ENCODE measurements around the gene RPS21.

Gene RPS21

GRCh38 chr20:62378215-62378614 is 8.7 kb upstream of the RPS21 start:
- no peak for DNase-seq (ENCODE audit: low read depth)

GRCh38 chr20:62381202-62381797 is 5.6 kb upstream of the RPS21 start:
- DNase-seq (ENCODE audit: low read depth): no peak

GRCh38 chr20:62381842-62382241 is 5.1 kb upstream of the RPS21 start:
- no peak for DNase-seq (ENCODE audit: low read depth)

GRCh38 chr20:62382306-62383198 is 4.4 kb upstream of the RPS21 start:
- DNase-seq (ENCODE audit: low read depth): peak; percentile 47

GRCh38 chr20:62387219-62387913 is 463 bp downstream of the RPS21 start:
- DNase-seq (ENCODE audit: low read depth): no peak

GRCh38 chr20:62387933-62388635 is 1.2 kb downstream of the RPS21 start:
- DNase-seq (ENCODE audit: low read depth): no peak

DNA sequence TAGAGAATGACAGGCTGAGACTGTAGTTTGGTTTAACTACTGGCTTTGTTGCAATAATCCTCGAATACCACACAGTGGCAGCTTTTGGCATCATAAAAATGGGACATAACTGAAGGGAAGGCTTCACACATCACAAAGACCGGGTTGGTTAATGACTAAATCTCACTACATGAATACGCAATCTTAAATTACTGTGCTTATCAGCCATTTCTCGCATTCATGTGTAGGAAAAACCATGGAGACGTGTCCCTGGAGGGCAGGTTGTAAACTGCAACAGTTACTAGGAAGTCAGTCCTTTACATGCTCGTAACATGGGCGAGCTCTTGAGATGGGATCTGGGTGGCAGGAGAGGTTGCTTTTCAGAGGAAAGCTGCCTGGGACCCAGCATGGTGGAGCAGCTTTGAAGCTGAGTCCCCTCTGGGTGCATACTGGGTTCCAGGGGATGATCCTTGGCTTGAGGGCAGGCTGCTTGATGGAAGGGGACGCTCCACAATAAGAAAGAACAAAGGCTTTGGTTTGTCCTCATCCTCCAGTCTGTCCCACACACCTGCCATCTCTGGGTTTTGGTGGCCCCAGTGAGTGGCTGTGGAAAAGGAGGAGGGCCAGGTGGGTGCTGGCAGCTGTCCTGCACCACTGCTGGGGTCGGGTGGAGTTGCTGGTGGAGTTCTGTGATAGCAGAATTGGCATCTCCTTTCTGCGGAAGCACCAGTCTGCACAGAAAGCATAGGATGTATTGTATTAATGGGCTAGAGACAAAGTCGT is 2.1 kb downstream of the RPS21 start:
- DNase-seq (ENCODE audit: low read depth): no peak

DNA sequence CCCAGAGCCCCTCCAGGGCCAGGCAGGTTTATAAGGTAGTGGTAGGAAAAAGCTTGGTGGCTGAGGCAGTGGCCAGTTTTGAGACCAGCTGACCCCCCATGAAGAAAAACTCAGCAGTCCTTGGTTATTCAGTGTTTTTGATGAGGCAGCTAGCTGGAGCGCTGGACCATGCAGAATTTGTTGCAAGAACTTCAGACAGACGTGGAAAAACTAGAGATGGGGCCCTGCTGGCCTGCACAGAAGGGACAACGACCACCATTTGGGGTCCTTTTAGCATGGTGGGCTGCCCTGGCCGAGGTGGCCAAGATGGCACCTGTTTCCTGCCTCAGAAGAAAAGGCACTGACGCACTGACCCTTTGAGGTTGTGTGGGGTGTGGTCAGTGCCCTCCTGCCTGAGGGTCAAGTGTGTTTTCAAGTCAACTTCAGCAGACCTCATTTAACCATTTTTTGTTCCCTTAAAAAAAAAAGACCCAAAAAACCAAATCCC is 2.7 kb downstream of the RPS21 start:
- DNase-seq (ENCODE audit: low read depth): no peak

DNA sequence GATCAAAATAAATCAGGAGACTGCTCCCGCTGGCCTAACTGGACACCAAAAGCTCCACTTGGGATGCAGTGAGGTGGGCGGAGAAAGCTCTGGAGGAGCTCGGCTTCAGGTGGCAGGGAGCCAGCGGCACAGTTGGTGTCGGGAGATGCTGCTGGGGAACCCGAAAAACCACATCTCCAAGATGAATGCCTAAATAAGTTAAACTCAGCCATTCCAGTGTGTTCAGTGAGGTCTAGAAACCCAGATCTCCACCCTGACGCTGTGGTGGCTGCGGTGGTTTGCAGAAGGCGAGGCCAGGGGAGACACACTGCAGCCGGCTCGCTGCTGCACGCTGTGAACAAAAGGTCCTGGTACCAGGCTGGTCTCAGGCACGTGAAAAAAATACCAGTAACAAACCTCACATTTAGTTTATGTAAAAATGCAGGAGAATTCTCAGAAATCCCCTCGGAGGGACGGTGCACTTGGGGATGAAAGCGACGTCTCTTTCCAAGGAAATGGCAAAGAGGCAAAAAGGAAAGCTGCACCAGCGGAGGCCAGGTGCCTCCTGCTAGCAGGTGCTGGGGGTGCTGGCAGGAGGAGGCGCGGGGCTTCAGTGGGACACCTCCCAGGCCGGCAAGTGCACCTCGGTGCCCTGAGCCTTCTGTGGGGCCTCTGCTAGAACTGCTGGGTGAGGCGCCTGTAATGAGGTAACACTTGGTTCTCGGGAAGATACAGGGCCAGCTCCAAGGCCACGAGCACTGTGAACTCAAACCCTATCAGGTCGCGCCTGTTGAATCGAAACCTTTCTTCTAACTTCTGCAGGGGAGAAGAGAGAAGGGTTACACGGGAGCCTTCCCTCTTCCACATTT is 3.6 kb downstream of the RPS21 start:
- no peak for DNase-seq (ENCODE audit: low read depth)

DNA sequence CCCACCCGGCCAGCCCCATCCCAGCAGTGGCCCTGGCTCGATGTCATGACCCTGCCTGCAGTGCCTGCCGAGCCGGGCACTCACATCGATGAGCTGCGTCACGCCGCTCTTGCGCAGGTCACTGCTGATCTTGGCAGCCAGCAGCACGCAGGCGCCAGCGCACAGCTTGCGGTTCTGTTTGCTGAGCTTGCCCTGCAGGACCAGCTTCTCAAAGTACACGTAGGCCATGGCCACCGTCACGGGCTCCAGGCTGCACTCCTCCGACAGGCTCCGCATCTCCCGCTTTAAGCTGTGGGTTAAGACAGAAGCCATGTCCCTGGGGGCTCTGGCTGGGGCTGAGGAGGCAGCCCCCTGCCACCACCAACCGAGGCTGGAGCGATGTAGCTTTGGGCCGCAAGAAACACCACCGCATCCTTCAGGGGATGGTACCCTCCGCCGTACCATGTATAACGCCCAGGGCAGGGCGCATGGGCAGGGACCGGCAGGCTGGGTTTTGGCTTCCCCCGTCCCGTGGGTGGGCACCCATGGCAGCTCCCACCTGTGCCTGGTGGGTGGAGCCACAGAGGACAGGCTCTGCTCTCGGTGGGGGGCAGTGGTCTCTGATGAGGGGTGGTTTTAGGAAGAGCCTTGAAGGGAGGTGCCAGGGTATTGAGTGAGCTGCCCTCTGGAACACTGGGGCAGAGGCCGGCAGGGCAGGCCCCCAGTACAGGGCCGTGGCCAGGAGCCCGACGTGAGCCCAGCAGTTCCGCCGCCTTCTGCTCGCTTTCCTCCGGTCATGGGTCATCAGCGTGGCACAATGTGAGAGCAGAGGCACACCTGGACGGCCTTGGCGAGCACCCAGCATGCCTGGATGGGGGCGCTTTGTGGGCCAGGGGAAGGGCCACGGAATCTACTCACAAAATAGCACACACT is 4.5 kb downstream of the RPS21 start:
- no peak for DNase-seq (ENCODE audit: low read depth)

DNA sequence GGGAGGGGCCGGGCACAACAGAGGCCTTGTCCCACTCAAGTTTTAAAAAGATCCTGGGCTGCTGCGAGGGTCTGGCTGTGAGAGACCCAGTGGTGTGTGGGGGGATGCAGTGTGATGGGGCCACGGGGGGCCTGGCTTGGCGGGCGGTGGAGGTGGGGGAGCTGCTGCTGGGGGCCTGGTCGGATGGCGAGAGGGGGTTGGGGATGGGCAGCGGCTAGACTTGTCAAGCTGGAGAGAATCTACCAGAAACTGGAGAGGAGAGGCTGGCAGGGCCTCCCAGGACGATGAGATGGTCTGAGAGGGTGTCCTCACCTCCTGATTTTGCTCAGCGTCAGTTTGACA is 5.1 kb downstream of the RPS21 start:
- no peak for DNase-seq (ENCODE audit: low read depth)

GRCh38 chr20:62392621-62393334 is 5.9 kb downstream of the RPS21 start:
- no peak for DNase-seq (ENCODE audit: low read depth)

DNA sequence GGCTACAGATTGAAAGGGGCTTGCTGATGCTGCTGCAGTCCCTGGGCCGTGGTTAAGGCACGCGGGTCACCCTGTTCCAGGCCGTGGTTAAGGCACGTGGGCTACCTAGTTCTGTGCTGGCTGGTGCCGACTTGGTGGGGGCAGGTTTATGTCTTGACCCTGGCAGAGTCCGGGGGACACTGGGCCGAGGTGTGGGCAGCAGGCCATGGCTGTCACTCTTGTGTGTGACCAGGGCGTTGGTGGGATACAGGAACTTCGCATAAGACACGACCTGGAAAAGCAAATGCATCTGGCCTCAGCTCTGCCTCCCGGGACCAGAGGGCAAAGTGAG is 6.4 kb downstream of the RPS21 start:
- DNase-seq (ENCODE audit: low read depth): no peak

- no peak for DNase-seq (ENCODE audit: low read depth)
Observed at GRCh38 chr20:62393830-62394229, 6.9 kb downstream of the RPS21 start.

- no peak for DNase-seq (ENCODE audit: low read depth)
Observed at GRCh38 chr20:62394248-62395245, 7.6 kb downstream of the RPS21 start.

DNA sequence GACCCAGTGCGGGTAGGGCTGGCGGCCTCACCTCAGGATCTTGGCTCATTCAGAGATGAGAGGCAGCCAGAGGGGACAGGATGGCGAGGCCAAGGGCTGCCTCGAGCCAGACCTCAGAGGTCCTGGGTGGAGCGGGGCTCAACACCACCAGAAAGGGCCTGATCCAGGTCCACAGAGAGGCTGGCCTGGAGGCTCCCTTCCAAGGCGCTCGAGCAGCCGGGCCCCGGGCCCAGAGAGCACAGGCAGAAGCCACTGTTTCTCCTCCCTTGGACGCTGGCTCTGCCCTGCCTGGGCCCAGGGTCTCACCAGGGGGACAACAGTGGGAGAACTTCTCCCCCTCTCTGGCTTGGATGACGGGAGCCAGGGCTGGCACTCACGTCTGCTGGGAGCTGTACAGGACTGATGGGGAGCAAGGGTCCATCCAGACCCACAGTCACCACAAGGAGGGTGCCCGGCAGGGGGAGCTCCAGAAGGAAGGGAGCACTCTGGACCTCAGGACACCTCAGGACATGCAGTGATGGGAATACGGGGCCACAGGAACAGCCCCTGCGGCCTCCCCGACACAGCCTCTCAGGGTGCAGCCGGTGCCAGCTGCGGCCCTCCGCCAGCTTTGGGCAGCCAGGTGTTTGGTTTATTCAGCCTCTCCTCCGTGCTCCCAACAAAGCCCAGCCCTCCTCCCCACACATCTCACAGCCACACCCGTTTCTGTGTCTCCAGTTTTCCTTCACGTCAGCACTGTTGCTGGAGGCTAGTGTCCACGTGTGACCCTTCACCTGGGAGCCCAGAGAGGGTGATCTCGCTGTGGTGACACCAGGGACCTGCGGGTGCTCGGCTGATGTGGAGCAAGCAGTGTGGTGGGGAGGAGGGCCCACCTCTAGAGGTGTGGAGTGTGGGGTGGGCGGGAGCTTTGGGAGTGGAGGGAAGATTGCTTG is 8.7 kb downstream of the RPS21 start:
- DNase-seq (ENCODE audit: low read depth): no peak
